Measurements from ENCODE around the gene CCDC85A. TPM values are rescaled to one million over a fixed set of nuclear protein-coding genes. Genes with fewer than 3 reads are reported as not detected.

The CCDC85A gene
- total RNA-seq, 6 experiments from 2014 or later: 0.07 to 0.31 (median 0.14) TPM; not detected in 1

DNA sequence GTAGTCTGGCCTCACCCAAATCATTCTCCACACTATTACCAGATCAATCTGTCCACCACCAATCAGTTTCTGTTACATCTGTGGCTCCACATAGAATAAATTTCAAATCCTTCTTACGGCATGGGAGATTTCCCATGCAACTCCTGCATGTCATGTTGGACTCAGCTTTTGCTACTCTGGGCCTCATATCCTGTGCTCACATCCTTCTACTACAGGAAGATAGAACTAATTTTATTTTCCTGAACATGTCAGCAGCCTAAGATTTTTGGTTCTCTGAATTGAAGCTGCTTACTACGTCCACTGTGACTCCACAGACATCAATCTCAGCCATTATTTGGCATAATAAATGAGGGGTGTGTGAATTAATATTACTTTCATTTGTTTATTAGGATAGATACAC lies 181.1 kb downstream of the CCDC85A start:
- DNase-seq (no peak), ATAC-seq (no peak)
- Histone ChIP-seq H3K27me3 (no peaks in the 10 kb centered on the region), H3K9me3 (no peaks in the 10 kb centered on the region), H3K36me3 (no peaks in the 10 kb centered on the region), H3K27ac (no peak overlapping the region), H3K4me1 (no peaks in the 10 kb centered on the region), H3K4me3 (no peak overlapping the region)
- 63% methylated on average over 2 of the region's 2 CpGs for WGBS (ENCODE audit: insufficient coverage, low coverage, low lambda C conversion rate, missing lambda C conversion rate)
- intact Hi-C loops (cut with DNase I): no loop called here
- no peak for TF ChIP-seq POLR2A (IDR thresholded peaks at IDR 0.05)
- TF ChIP-seq, protein P1, sequence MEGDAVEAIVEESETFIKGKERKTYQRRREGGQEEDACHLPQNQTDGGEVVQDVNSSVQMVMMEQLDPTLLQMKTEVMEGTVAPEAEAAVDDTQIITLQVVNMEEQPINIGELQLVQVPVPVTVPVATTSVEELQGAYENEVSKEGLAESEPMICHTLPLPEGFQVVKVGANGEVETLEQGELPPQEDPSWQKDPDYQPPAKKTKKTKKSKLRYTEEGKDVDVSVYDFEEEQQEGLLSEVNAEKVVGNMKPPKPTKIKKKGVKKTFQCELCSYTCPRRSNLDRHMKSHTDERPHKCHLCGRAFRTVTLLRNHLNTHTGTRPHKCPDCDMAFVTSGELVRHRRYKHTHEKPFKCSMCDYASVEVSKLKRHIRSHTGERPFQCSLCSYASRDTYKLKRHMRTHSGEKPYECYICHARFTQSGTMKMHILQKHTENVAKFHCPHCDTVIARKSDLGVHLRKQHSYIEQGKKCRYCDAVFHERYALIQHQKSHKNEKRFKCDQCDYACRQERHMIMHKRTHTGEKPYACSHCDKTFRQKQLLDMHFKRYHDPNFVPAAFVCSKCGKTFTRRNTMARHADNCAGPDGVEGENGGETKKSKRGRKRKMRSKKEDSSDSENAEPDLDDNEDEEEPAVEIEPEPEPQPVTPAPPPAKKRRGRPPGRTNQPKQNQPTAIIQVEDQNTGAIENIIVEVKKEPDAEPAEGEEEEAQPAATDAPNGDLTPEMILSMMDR (IDR thresholded peaks at IDR 0.05): no peak

DNA sequence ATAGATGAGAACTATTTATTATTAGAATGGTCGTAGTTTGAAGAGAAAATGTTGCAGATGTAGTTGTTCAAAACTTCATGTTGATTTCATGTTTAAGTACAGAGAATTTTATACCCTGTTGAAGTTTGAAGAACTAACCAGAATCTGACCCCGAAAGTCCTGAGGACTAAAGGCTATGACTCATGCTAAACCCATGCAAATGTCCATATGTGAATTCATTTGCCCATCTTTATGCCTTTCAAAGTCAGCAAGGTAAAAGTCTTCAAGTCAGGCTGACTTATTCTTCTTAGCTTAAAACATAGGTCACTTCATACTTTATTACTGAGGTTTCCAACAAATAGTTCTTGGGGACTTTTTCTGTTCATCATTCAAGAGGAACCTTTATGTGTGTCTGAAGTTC lies 185.5 kb downstream of the CCDC85A start:
- intact Hi-C loops (cut with DNase I): no loop called here
- no peaks in the 10 kb centered on the region for H3K4me1 ChIP-seq
- DNase-seq (no peak), ATAC-seq (no peak)
- H3K9me3 ChIP-seq: no peaks in the 10 kb centered on the region
- H3K4me3 ChIP-seq: no peak overlapping the region
- H3K27ac ChIP-seq: no peak overlapping the region
- WGBS (ENCODE audit: insufficient coverage, low coverage, low lambda C conversion rate, missing lambda C conversion rate): 86% methylated on average over 2 of the region's 2 CpGs
- H3K27me3 ChIP-seq: no peaks in the 10 kb centered on the region
- H3K36me3 ChIP-seq: no peaks in the 10 kb centered on the region
- TF ChIP-seq, protein P1 (IDR thresholded peaks at IDR 0.05): no peak
- TF ChIP-seq POLR2A (IDR thresholded peaks at IDR 0.05): no peak

DNA sequence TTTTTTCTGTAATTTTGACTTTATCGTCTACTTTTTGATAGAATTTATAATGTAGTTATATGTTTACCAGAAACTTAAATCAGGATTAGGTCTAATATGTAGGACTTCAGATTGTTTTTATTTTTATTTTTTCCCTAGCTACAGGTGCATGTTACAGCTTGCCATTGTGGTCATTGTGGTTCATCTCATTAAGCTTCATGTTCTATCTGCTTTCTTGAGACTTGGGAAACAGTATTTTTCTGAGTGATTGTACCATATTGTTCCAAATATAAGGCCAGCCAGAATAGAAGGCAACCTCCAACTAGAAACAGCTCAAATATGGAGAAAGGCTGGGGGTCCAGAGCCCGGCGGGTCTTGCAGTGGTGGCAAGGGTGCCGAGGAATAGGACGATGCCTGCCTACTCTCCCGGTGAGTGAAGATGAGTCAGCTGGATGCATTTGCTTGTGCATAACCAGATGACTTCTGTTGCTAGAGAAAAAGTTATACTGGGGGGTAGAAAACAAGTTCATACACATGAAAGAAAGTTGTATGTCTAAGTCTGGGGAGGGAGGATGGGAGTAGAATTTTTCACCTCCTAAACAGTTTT lies 188.4 kb downstream of the CCDC85A start:
- Histone ChIP-seq H3K27ac (no peak overlapping the region), H3K4me3 (no peak overlapping the region), H3K27me3 (no peaks in the 10 kb centered on the region), H3K4me1 (no peaks in the 10 kb centered on the region), H3K9me3 (no peaks in the 10 kb centered on the region), H3K36me3 (no peaks in the 10 kb centered on the region)
- intact Hi-C loops (cut with DNase I): no loop called here
- DNase-seq (no peak), ATAC-seq (no peak)
- WGBS (ENCODE audit: insufficient coverage, low coverage, low lambda C conversion rate, missing lambda C conversion rate): 90% methylated on average over 6 of the region's 6 CpGs
- no peak for TF ChIP-seq POLR2A (IDR thresholded peaks at IDR 0.05)
- TF ChIP-seq, protein P1 (IDR thresholded peaks at IDR 0.05): no peak

DNA sequence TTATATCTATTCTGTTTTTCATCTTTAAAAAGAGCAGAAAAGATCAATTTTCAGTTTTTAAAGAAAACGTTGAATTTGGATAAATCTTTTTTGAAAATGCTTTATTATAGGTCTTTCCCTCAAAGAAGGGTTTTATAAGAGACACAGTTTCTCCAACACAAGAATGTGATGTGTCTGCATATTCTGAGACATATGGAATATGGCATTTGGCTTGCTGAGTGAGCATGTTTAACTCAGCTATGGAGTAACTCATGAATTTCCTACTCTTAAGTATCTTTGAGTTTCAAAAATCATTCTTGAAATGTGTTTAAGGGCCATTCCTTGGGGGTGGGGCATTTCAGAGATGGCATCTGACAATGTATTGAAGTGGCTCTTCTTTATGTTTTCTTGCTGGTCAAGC lies 191.5 kb downstream of the CCDC85A start:
- no peak for DNase-seq
- no peak overlapping the region for H3K4me3 ChIP-seq
- H3K36me3 ChIP-seq: no peaks in the 10 kb centered on the region
- TF ChIP-seq, protein P1 (IDR thresholded peaks at IDR 0.05): no peak
- no peak for TF ChIP-seq POLR2A (IDR thresholded peaks at IDR 0.05)
- no peaks in the 10 kb centered on the region for H3K9me3 ChIP-seq
- H3K4me1 ChIP-seq: no peaks in the 10 kb centered on the region
- 32% methylated on average over 1 of the region's 1 CpG for WGBS (ENCODE audit: insufficient coverage, low coverage, low lambda C conversion rate, missing lambda C conversion rate)
- no peak for ATAC-seq
- H3K27ac ChIP-seq: no peak overlapping the region
- intact Hi-C loops (cut with DNase I): no loop called here
- no peaks in the 10 kb centered on the region for H3K27me3 ChIP-seq
